Activated CD8-positive, alpha-beta T cell treated with anti-CD3 and anti-CD28 coated beads, Interleukin-2, amount 10 ng/mL, durations not matched to agents 7 days and 5 days (primary cell): Measurements from ENCODE around the gene C1orf167. TPM values are rescaled to one million over a fixed set of nuclear protein-coding genes. Genes with fewer than 3 reads are reported as not detected.

Experiments used
- ATAC-seq: fragments of 150-1000 bp; cut with Tn5 transposase; one replicate; pipeline ENCODE4 v1.10.0; 2021; ENCODE audit warnings: moderate library complexity
- CTCF ChIA-PET: fragments of 350-600 bp; sonication (Branson Sonifier 250); formaldehyde crosslinking; loops from one replicate; lab custom pipeline; 2021; ENCODE audit warnings: antibody characterized with exemption; lab: Charles Lee
- POLR2A ChIA-PET: fragments of 350-600 bp; sonication (Branson Sonifier 250); formaldehyde crosslinking; loops from one replicate; lab custom pipeline; 2021; ENCODE audit warnings: antibody characterized with exemption; lab: Charles Lee
- DNase-seq: peaks from one replicate; pipeline ENCODE4 v3.0.0-alpha.2; 2020
- H3K27ac Mint-ChIP-seq: one replicate; pipeline ENCODE4 v1.8.0; 2021; ENCODE audit warnings: mild to moderate bottlenecking, mixed read lengths
- H3K27me3 Mint-ChIP-seq: one replicate; pipeline ENCODE4 v1.8.0; 2021; ENCODE audit warnings: low read depth, mixed read lengths
- H3K36me3 Mint-ChIP-seq: one replicate; pipeline ENCODE4 v1.8.0; 2021; ENCODE audit warnings: low read depth, mixed read lengths
- H3K4me1 Mint-ChIP-seq: one replicate; pipeline ENCODE4 v1.8.0; 2021; ENCODE audit warnings: low read depth, mixed read lengths
- H3K4me3 Mint-ChIP-seq: one replicate; pipeline ENCODE4 v1.8.0; 2021; ENCODE audit warnings: mild to moderate bottlenecking, mixed read lengths
- H3K9me3 Mint-ChIP-seq: one replicate; pipeline ENCODE4 v1.8.0; 2022; ENCODE audit warnings: mixed read lengths; ENCODE audit not compliant: insufficient read depth
- total RNA-seq, 2 experiments: library from RNA; stranded (reverse); gene quantifications; one replicate each; pipeline ENCODE4 v1.2.3, GENCODE V29; 2021

Gene C1orf167
- total RNA-seq, 2 experiments from 2014 or later = not detected

GRCh38 chr1:11831945-11832725, 70.1 kb downstream of the C1orf167 start:
- H3K36me3 Mint-ChIP-seq = peaks cover 37% of the 10 kb centered on the region
- POLR2A ChIA-PET = interaction anchor here (1.8 kb wide), 1 partner anchor 76 kb away, joined by 9 read pairs; no protein-coding TSS in a partner anchor

GRCh38 chr1:11833497-11833896, 71.5 kb downstream of the C1orf167 start:
- no peaks in the 10 kb centered on the region for H3K27me3 Mint-ChIP-seq
- ATAC-seq = no peak
- DNase-seq = no peak
- H3K36me3 Mint-ChIP-seq = peaks cover 37% of the 10 kb centered on the region
- peaks cover 1% of the 10 kb centered on the region for H3K4me1 Mint-ChIP-seq
- CTCF ChIA-PET = interaction anchor here (0.6 kb wide), 1 partner anchor 44 kb away, joined by 3 read pairs; no protein-coding TSS in a partner anchor
- H3K9me3 Mint-ChIP-seq = no peaks in the 10 kb centered on the region
- H3K4me3 Mint-ChIP-seq = no peak overlapping the region
- POLR2A ChIA-PET = interaction anchor here (0.9 kb wide), 1 partner anchor 30 kb away, joined by 4 read pairs; no protein-coding TSS in a partner anchor
- no peak overlapping the region for H3K27ac Mint-ChIP-seq

More at GRCh38 chr1:11831945-11832725, 70.1 kb downstream of the C1orf167 start:
- H3K4me1 Mint-ChIP-seq = no peaks in the 10 kb centered on the region
- H3K27me3 Mint-ChIP-seq = no peaks in the 10 kb centered on the region
- H3K9me3 Mint-ChIP-seq = no peaks in the 10 kb centered on the region
- CTCF ChIA-PET = interaction anchor here (0.6 kb wide), 1 partner anchor 63 kb away, joined by 3 read pairs; no protein-coding TSS in a partner anchor
- no peak overlapping the region for H3K27ac Mint-ChIP-seq
- no peak overlapping the region for H3K4me3 Mint-ChIP-seq
- DNase-seq (no peak), ATAC-seq (no peak)

GRCh38 chr1:11833900-11834299, 71.9 kb downstream of the C1orf167 start:
- peaks cover 38% of the 10 kb centered on the region for H3K36me3 Mint-ChIP-seq
- ChIA-PET CTCF (interaction anchor here (0.6 kb wide), 1 partner anchor 43 kb away, joined by 3 read pairs; no protein-coding TSS in a partner anchor), POLR2A (interaction anchor here (0.9 to 1.0 kb wide), 2 partner anchors 30 to 74 kb away, joined by 4 read pairs; no protein-coding TSS in a partner anchor)
- ATAC-seq (no peak), DNase-seq (no peak)
- peaks cover 4% of the 10 kb centered on the region for H3K4me1 Mint-ChIP-seq
- no peaks in the 10 kb centered on the region for H3K27me3 Mint-ChIP-seq
- H3K9me3 Mint-ChIP-seq = no peaks in the 10 kb centered on the region
- H3K27ac Mint-ChIP-seq = no peak overlapping the region
- H3K4me3 Mint-ChIP-seq = no peak overlapping the region

GRCh38 chr1:11835441-11836225, 73.6 kb downstream of the C1orf167 start:
- Mint-ChIP-seq H3K9me3 (no peaks in the 10 kb centered on the region), H3K4me1 (peaks cover 4% of the 10 kb centered on the region), H3K27ac (no peak overlapping the region), H3K27me3 (no peaks in the 10 kb centered on the region), H3K4me3 (no peak overlapping the region), H3K36me3 (peaks cover 36% of the 10 kb centered on the region)
- POLR2A ChIA-PET = interaction anchor here (15.2 kb wide), 1 partner anchor 73 kb away, joined by 209 read pairs; no protein-coding TSS in a partner anchor
- DNase-seq = no peak
- no peak for ATAC-seq
- CTCF ChIA-PET = interaction anchor here (1.4 to 2.0 kb wide), 2 partner anchors 57 to 132 kb away, joined by 4 to 10 read pairs; no protein-coding TSS in a partner anchor

GRCh38 chr1:11836955-11837766, 75.2 kb downstream of the C1orf167 start:
- H3K27ac Mint-ChIP-seq = no peak overlapping the region
- ChIA-PET POLR2A (interaction anchor here (15.2 kb wide), 1 partner anchor 72 kb away, joined by 209 read pairs; no protein-coding TSS in a partner anchor), CTCF (interaction anchor here (1.2 to 2.0 kb wide), 9 partner anchors 13 to 287 kb away, joined by 3 to 10 read pairs (median 4); partner anchors contain the start of gene MFN2)
- H3K27me3 Mint-ChIP-seq = no peaks in the 10 kb centered on the region
- DNase-seq = no peak
- no peaks in the 10 kb centered on the region for H3K9me3 Mint-ChIP-seq
- no peak for ATAC-seq
- H3K4me3 Mint-ChIP-seq = no peak overlapping the region
- peaks cover 4% of the 10 kb centered on the region for H3K4me1 Mint-ChIP-seq
- H3K36me3 Mint-ChIP-seq = peaks cover 41% of the 10 kb centered on the region

- peaks cover 6% of the 10 kb centered on the region for H3K4me1 Mint-ChIP-seq
- CTCF ChIA-PET = interaction anchor here (0.5 to 2.1 kb wide), 25 partner anchors 12 to 533 kb away, joined by 3 to 20 read pairs (median 3); partner anchors contain the start of genes CLCN6, MAD2L2, MFN2 and MTHFR
- H3K27ac Mint-ChIP-seq = no peak overlapping the region
- H3K9me3 Mint-ChIP-seq = no peaks in the 10 kb centered on the region
- ATAC-seq = no peak
- POLR2A ChIA-PET = interaction anchor here (15.2 kb wide), 1 partner anchor 71 kb away, joined by 209 read pairs; no protein-coding TSS in a partner anchor
- H3K27me3 Mint-ChIP-seq = no peaks in the 10 kb centered on the region
- no peak overlapping the region for H3K4me3 Mint-ChIP-seq
- H3K36me3 Mint-ChIP-seq = peaks cover 42% of the 10 kb centered on the region
- DNase-seq = no peak
Measured at GRCh38 chr1:11837767-11838348, 75.9 kb downstream of the C1orf167 start.

GRCh38 chr1:11838349-11839272, 76.6 kb downstream of the C1orf167 start:
- H3K4me1 Mint-ChIP-seq = peaks cover 6% of the 10 kb centered on the region
- H3K9me3 Mint-ChIP-seq = no peaks in the 10 kb centered on the region
- H3K36me3 Mint-ChIP-seq = peaks cover 39% of the 10 kb centered on the region
- no peak overlapping the region for H3K27ac Mint-ChIP-seq
- H3K4me3 Mint-ChIP-seq = no peak overlapping the region
- ATAC-seq = peak; percentile 94
- CTCF ChIA-PET = interaction anchor here (0.5 to 2.1 kb wide), 26 partner anchors 12 to 534 kb away, joined by 3 to 20 read pairs (median 3); partner anchors contain the start of genes CLCN6, MAD2L2, MFN2 and MTHFR
- H3K27me3 Mint-ChIP-seq = no peaks in the 10 kb centered on the region
- POLR2A ChIA-PET = interaction anchor here (15.2 kb wide), 1 partner anchor 70 kb away, joined by 209 read pairs; no protein-coding TSS in a partner anchor
- peak; percentile 81 for DNase-seq

Other genes starting within 250 kb of the C1orf167 start
- 1 to 10 TPM; 5.6 to 6.0 TPM for gene FBXO2, start 107.8 kb upstream of the C1orf167 start, total RNA-seq
- gene FBXO44, start 107.3 kb upstream of the C1orf167 start, total RNA-seq = 10 to 100 TPM; 39.7 to 42.3 TPM
- gene FBXO6, start 98.0 kb upstream of the C1orf167 start, total RNA-seq = 10 to 100 TPM; 61.6 to 62.2 TPM
- 100 to 1,000 TPM; 127 to 129 TPM for gene MAD2L2, start 81.0 kb upstream of the C1orf167 start, total RNA-seq
- 1 to 10 TPM; 7.1 to 7.7 TPM for gene DRAXIN, start 70.5 kb upstream of the C1orf167 start, total RNA-seq
- 10 to 100 TPM; 82.5 to 84.2 TPM for gene AGTRAP, start 26.1 kb upstream of the C1orf167 start, total RNA-seq
- gene MTHFR, start 43.8 kb downstream of the C1orf167 start, total RNA-seq = 10 to 100 TPM; 32.4 to 34.6 TPM
- gene CLCN6, start 44.0 kb downstream of the C1orf167 start, total RNA-seq = 10 to 100 TPM; 19.7 to 20.9 TPM
- gene NPPA, start 85.6 kb downstream of the C1orf167 start, total RNA-seq = not detected
- gene NPPB, start 96.8 kb downstream of the C1orf167 start, total RNA-seq = not detected
- 10 to 100 TPM; 37.4 to 39.7 TPM for gene KIAA2013, start 164.2 kb downstream of the C1orf167 start, total RNA-seq
- 10 to 100 TPM; 25.0 to 26.1 TPM for gene PLOD1, start 172.5 kb downstream of the C1orf167 start, total RNA-seq
- gene MFN2, start 218.3 kb downstream of the C1orf167 start, total RNA-seq = 10 to 100 TPM; 55.1 to 60.4 TPM